ENCODE results near the gene PTHLH. TPM values are rescaled to one million over a fixed set of nuclear protein-coding genes. Genes with fewer than 3 reads are reported as not detected.

The PTHLH gene
- polyA plus RNA-seq, 1 donor (not counting 4 experiments of a cell fraction or from before 2014, with no cell fraction given) = 775 TPM

GRCh38 chr12:27960821-27961220 lies 11.7 kb downstream of the PTHLH start:
- Histone ChIP-seq H3K9me1 (ENCODE audit: control insufficient read depth, extremely low read depth, insufficient read depth, low read length) (no peaks in the 10 kb centered on the region), H3K4me2 (ENCODE audit: control insufficient read depth, extremely low read depth, insufficient read depth, low read depth, low read length) (no peak overlapping the region), H3K4me1 (ENCODE audit: control insufficient read depth, extremely low read depth, insufficient read depth, low read length) (peaks cover 12% of the 10 kb centered on the region), H3K4me3 (ENCODE audit: control insufficient read depth in 2 of 3, extremely low read depth in 1 of 3, insufficient read depth in 2 of 3, low read depth in 1 of 3, low read length in 3 of 3) (no peak overlapping the region), H3K36me3 (ENCODE audit: control insufficient read depth in 2 of 2, extremely low read depth in 1 of 2, insufficient read depth in 2 of 2, low read length in 2 of 2) (peaks cover 19 to 36% of the 10 kb centered on the region in 2 experiments), H3K79me2 (ENCODE audit: control insufficient read depth, insufficient read depth, low read length) (peaks cover 28% of the 10 kb centered on the region), H4K20me1 (ENCODE audit: control insufficient read depth, extremely low read depth, insufficient read depth, low read length) (peaks cover 23% of the 10 kb centered on the region), H3K27me3 (ENCODE audit: control insufficient read depth, extremely low read depth, insufficient read depth, low read length) (no peaks in the 10 kb centered on the region), H3K9ac (ENCODE audit: control insufficient read depth, extremely low read depth, insufficient read depth, low read length) (no peak overlapping the region), H3K9me3 (ENCODE audit: control insufficient read depth, low read depth, low read length) (no peaks in the 10 kb centered on the region), H2AFZ (ENCODE audit: control insufficient read depth, low read length) (no peak overlapping the region), H3K27ac (ENCODE audit: control insufficient read depth, insufficient read depth, low read length) (no peak overlapping the region)
- TF ChIP-seq CTCF (optimal IDR thresholded peaks at IDR 0.05 in 1 of 3, IDR thresholded peaks at IDR 0.05 in 1 of 3, conservative IDR thresholded peaks at IDR 0.05 in 1 of 3; ENCODE audit: extremely low read depth in 1 of 3, insufficient read depth in 2 of 3, low read length in 3 of 3) = no peak
- TF ChIP-seq EZH2 (IDR thresholded peaks at IDR 0.05; ENCODE audit: low read length) = no peak
- no peak for DNase-seq (ENCODE audit: low read depth, low spot score)
- FAIRE-seq = no peak
- dilution Hi-C loops (cut with MboI; ENCODE audit: extremely low pct_ligation_motif_present, low sequenced_read_pairs) = no loop called here

- Histone ChIP-seq H3K4me2 (ENCODE audit: control insufficient read depth, extremely low read depth, insufficient read depth, low read depth, low read length) (no peak overlapping the region), H3K4me3 (ENCODE audit: control insufficient read depth in 2 of 3, extremely low read depth in 1 of 3, insufficient read depth in 2 of 3, low read depth in 1 of 3, low read length in 3 of 3) (no peak overlapping the region), H3K9me1 (ENCODE audit: control insufficient read depth, extremely low read depth, insufficient read depth, low read length) (no peaks in the 10 kb centered on the region), H3K4me1 (ENCODE audit: control insufficient read depth, extremely low read depth, insufficient read depth, low read length) (no peaks in the 10 kb centered on the region), H3K9me3 (ENCODE audit: control insufficient read depth, low read depth, low read length) (no peaks in the 10 kb centered on the region), H2AFZ (ENCODE audit: control insufficient read depth, low read length) (no peak overlapping the region), H3K27me3 (ENCODE audit: control insufficient read depth, extremely low read depth, insufficient read depth, low read length) (no peaks in the 10 kb centered on the region), H3K36me3 (ENCODE audit: control insufficient read depth in 2 of 2, extremely low read depth in 1 of 2, insufficient read depth in 2 of 2, low read length in 2 of 2) (peaks cover 12 to 24% of the 10 kb centered on the region in 2 experiments), H3K79me2 (ENCODE audit: control insufficient read depth, insufficient read depth, low read length) (peaks cover 9% of the 10 kb centered on the region), H3K27ac (ENCODE audit: control insufficient read depth, insufficient read depth, low read length) (no peak overlapping the region), H3K9ac (ENCODE audit: control insufficient read depth, extremely low read depth, insufficient read depth, low read length) (no peak overlapping the region), H4K20me1 (ENCODE audit: control insufficient read depth, extremely low read depth, insufficient read depth, low read length) (peaks cover 16% of the 10 kb centered on the region)
- dilution Hi-C loops (cut with MboI; ENCODE audit: extremely low pct_ligation_motif_present, low sequenced_read_pairs) = no loop called here
- no peak for FAIRE-seq
- DNase-seq (ENCODE audit: low read depth, low spot score) = no peak
- no peak for TF ChIP-seq EZH2 (IDR thresholded peaks at IDR 0.05; ENCODE audit: low read length)
- TF ChIP-seq CTCF (optimal IDR thresholded peaks at IDR 0.05 in 1 of 3, IDR thresholded peaks at IDR 0.05 in 1 of 3, conservative IDR thresholded peaks at IDR 0.05 in 1 of 3; ENCODE audit: extremely low read depth in 1 of 3, insufficient read depth in 2 of 3, low read length in 3 of 3) = no peak
Measured at GRCh38 chr12:27958675-27959074, 13.9 kb downstream of the PTHLH start.
